Esophagus muscularis mucosa (tissue), 4 donors: ENCODE results near the gene MYOM3. TPM values are rescaled to one million over a fixed set of nuclear protein-coding genes. Genes with fewer than 3 reads are reported as not detected.

Source experiments
- DNase-seq: peaks from one replicate; pipeline ENCODE4 v3.0.0-alpha.2; 2017; ENCODE audit errors: extremely low spot score
- H3K27ac ChIP-seq, 4 donors: fragments of 200-600 bp; sonication (generic); replicated peaks in 1 of 4; 1 replicate in 3 of 4; 2 replicates in 1 of 4; pipeline ENCODE4 v1.5.1; 2016 to 2019; ENCODE audit warnings: mild to moderate bottlenecking in 1 of 4
- H3K27me3 ChIP-seq, 4 donors: fragments of 200-600 bp; sonication (generic); one replicate each; pipeline versions ENCODE4 v1.5.1 to v1.6.0; 2016 to 2019
- H3K36me3 ChIP-seq, 4 donors: fragments of 200-600 bp; sonication (generic); one replicate each; pipeline ENCODE4 v1.5.1; 2016 to 2019
- H3K4me1 ChIP-seq, 4 donors: fragments of 200-600 bp; sonication (generic); one replicate each; pipeline ENCODE4 v1.5.1; 2016 to 2019
- H3K4me3 ChIP-seq, 4 donors: fragments of 200-600 bp; sonication (generic); 1 replicate in 2 of 4; 2 replicates in 2 of 4; pipeline ENCODE4 v1.5.1; 2016 to 2019; ENCODE audit warnings: mild to moderate bottlenecking in 4 of 4, moderate library complexity in 1 of 4
- H3K9me3 ChIP-seq, 4 donors: fragments of 200-600 bp; sonication (generic); 1 replicate in 3 of 4; 2 replicates in 1 of 4; pipeline ENCODE4 v1.5.1; 2016 to 2019
- CTCF ChIP-seq, 3 experiments: fragments of 200-600 bp in 2 of 3; fragments of 450-650 bp in 1 of 3; sonication (generic) in 2 of 3; IDR thresholded peaks; one replicate each; pipeline ENCODE4 v1.5.1; 2017 to 2019; ENCODE audit warnings: antibody characterized with exemption in 3 of 3, mild to moderate bottlenecking in 2 of 3, moderate library complexity in 1 of 3
- EP300 ChIP-seq: sonication (generic); formaldehyde crosslinking; IDR thresholded peaks from one replicate; pipeline ENCODE4 v1.6.1; 2017; ENCODE audit warnings: antibody characterized with exemption
- POLR2A ChIP-seq: fragments of 450-650 bp; IDR thresholded peaks from one replicate; pipeline ENCODE4 v1.6.1; 2017; ENCODE audit warnings: antibody characterized with exemption, moderate library complexity, mild to moderate bottlenecking, low read depth
- POLR2AphosphoS5 ChIP-seq, 2 donors: sonication (generic); formaldehyde crosslinking; IDR thresholded peaks; one replicate each; pipeline ENCODE4 v1.6.1; 2017; ENCODE audit warnings: antibody characterized with exemption in 2 of 2
- WGBS: methylation state at CpG from one replicate; pipeline ENCODE4 v1.1.5; 2018; 5-methylcytosine and 5-hydroxymethylcytosine counted together
- intact Hi-C: fragments of 100-400 bp; cut with DNase I; formaldehyde crosslinking; loops from one replicate; pipeline ENCODE4 v1.15.1; 2023
- total RNA-seq, 4 donors: library from RNA; depleted of rRNA; stranded (reverse); fragments of >200 nt; gene quantifications; one replicate each; pipeline versions ENCODE4 v1.1.0 to v1.2.1, GENCODE V29; 2016

MYOM3 gene
- total RNA-seq, 4 donors from 2014 or later = 0.17 to 2.5 (median 1.4) TPM

GRCh38 chr1:24103879-24104278 is 8.1 kb downstream of the MYOM3 start:
- DNase-seq = no peak
- H3K4me1 ChIP-seq = peaks cover 27 to 53% (median 34%) of the 10 kb centered on the region in 4 donors
- no peaks in the 10 kb centered on the region for H3K9me3 ChIP-seq
- no peak for TF ChIP-seq POLR2A
- H3K27me3 ChIP-seq = no peaks in the 10 kb centered on the region
- H3K36me3 ChIP-seq = peaks cover 0 to 41% (median 0%) of the 10 kb centered on the region in 4 donors
- 95% methylated on average over 3 of the region's 3 CpGs for WGBS
- intact Hi-C loops = no loop called here
- H3K27ac ChIP-seq = peak overlapping the region in 2 of 4 donors; percentile 54 to 63
- H3K4me3 ChIP-seq = no peak overlapping the region

GRCh38 chr1:24103408-24103807 is 8.5 kb downstream of the MYOM3 start:
- intact Hi-C loops = no loop called here
- peak overlapping the region; percentile 53 to 71 (median 58) for H3K27ac ChIP-seq
- TF ChIP-seq EP300 (no peak), POLR2AphosphoS5 (IDR thresholded peaks at IDR 0.05) (no peak), POLR2A (no peak), CTCF (IDR thresholded peaks at IDR 0.05) (no peak)
- WGBS = 64% methylated on average over 3 of the region's 3 CpGs
- H3K27me3 ChIP-seq = no peaks in the 10 kb centered on the region
- peaks cover 0 to 41% (median 0%) of the 10 kb centered on the region in 4 donors for H3K36me3 ChIP-seq
- H3K9me3 ChIP-seq = no peaks in the 10 kb centered on the region
- H3K4me1 ChIP-seq = peaks cover 22 to 49% (median 30%) of the 10 kb centered on the region in 4 donors
- DNase-seq = no peak
- H3K4me3 ChIP-seq = no peak overlapping the region

GRCh38 chr1:24102961-24103360 is 9.0 kb downstream of the MYOM3 start:
- 96% methylated on average over 5 of the region's 8 CpGs for WGBS
- Histone ChIP-seq H3K9me3 (no peaks in the 10 kb centered on the region), H3K4me1 (peaks cover 18 to 44% (median 27%) of the 10 kb centered on the region in 4 donors), H3K36me3 (peaks cover 0 to 37% (median 0%) of the 10 kb centered on the region in 4 donors), H3K27ac (peak overlapping the region; percentile 53 to 71 (median 58)), H3K4me3 (no peak overlapping the region), H3K27me3 (no peaks in the 10 kb centered on the region)
- TF ChIP-seq CTCF (IDR thresholded peaks at IDR 0.05) (no peak), POLR2AphosphoS5 (IDR thresholded peaks at IDR 0.05) (peak in 1 of 2 donors; percentile 40)
- no peak for DNase-seq
- intact Hi-C loops = no loop called here

- H3K4me1 ChIP-seq = peaks cover 18 to 40% (median 26%) of the 10 kb centered on the region in 4 donors
- no peak for DNase-seq
- WGBS = 66% methylated on average over 7 of the region's 9 CpGs
- H3K9me3 ChIP-seq = no peaks in the 10 kb centered on the region
- H3K27ac ChIP-seq = peak overlapping the region; percentile 53 to 71 (median 58)
- no peak for TF ChIP-seq EP300
- TF ChIP-seq CTCF (IDR thresholded peaks at IDR 0.05) = no peak
- TF ChIP-seq POLR2AphosphoS5 (IDR thresholded peaks at IDR 0.05) = no peak
- no peak for TF ChIP-seq POLR2A
- no peaks in the 10 kb centered on the region for H3K27me3 ChIP-seq
- intact Hi-C loops = no loop called here
- no peak overlapping the region for H3K4me3 ChIP-seq
- peaks cover 0 to 28% (median 0%) of the 10 kb centered on the region in 4 donors for H3K36me3 ChIP-seq
Measured at GRCh38 chr1:24101796-24102586, 9.9 kb downstream of the MYOM3 start.

GRCh38 chr1:24100945-24101737 is 10.8 kb downstream of the MYOM3 start:
- DNase-seq = no peak
- WGBS = 82% methylated on average over 13 of the region's 13 CpGs
- Histone ChIP-seq H3K9me3 (no peaks in the 10 kb centered on the region), H3K27me3 (no peaks in the 10 kb centered on the region), H3K4me1 (peaks cover 18 to 47% (median 32%) of the 10 kb centered on the region in 4 donors), H3K27ac (peak overlapping the region in 1 of 4 donors; percentile 54), H3K4me3 (no peak overlapping the region), H3K36me3 (peaks cover 0 to 24% (median 0%) of the 10 kb centered on the region in 4 donors)
- TF ChIP-seq CTCF (IDR thresholded peaks at IDR 0.05) = no peak
- no peak for TF ChIP-seq POLR2AphosphoS5 (IDR thresholded peaks at IDR 0.05)
- TF ChIP-seq POLR2A = no peak
- no peak for TF ChIP-seq EP300
- intact Hi-C loops = no loop called here
